ENCODE measurements around the gene TRPM3.

DNA sequence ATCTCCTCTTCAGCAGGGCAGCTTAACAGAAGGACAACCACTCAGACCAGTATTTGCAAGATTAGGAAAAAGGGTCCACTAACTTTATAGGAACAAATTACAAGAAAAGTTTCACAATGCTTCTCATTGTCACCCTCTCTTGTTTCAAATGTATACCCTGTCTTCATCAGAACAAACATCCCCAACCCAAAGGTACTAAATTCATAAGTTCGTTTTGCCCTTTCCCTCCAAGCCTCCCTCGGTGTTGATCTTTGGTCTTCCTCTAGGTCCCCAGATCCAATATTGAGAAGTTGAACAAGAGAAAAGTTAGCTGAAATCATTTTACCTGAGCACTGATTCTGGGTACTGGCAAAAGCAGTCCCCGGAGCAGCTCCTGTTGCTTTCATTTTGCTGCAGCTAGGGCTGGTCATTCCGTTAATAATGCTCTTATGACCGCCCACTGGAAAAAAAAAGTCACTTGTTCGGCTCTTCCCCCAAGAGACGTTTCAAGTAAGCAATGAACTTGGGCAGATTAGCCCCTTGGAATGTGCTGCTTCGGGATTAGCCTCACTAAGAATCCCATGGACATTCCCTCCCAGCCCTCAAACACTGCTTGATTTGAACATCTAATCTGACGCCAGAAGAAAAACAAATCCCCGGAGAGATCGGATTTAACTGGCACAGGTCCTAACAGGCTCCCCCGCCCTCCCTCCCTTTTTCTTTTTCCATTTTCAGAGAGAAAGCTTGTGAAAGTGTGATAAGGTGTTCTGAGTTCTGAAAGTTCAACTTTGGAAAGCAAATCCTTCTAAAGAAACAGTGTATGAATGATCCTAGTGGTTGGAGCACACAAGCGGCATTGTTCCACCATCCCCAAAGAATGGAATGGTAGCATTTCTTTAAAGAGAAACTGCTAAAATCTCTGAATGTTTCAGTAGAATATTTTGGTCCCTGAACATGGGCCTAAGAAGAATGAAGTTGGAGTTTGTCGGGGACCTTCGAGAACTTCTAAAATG is 252.5 kb downstream of the TRPM3 start:
- TF ChIP-seq EZH2 (IDR thresholded peaks at IDR 0.05; ENCODE audit: low read depth, low read length, severe bottlenecking) (no peak), CEBPB (IDR thresholded peaks at IDR 0.05; ENCODE audit: low read depth, low read length) (no peak), SP2 (IDR thresholded peaks at IDR 0.05; ENCODE audit: low read length) (no peak), JUN (IDR thresholded peaks at IDR 0.05; ENCODE audit: low read depth, low read length) (no peak), CTCF (IDR thresholded peaks at IDR 0.05; ENCODE audit: control extremely low read depth in 1 of 3, insufficient read depth in 1 of 3, low read depth in 1 of 3, low read length in 3 of 3) (no peak), RNF2 (IDR thresholded peaks at IDR 0.05; ENCODE audit: borderline replicate concordance, low read depth, low read length, missing control alignments, poor library complexity, severe bottlenecking) (no peak), EGR1 (IDR thresholded peaks at IDR 0.05; ENCODE audit: borderline replicate concordance, low read depth, low read length) (no peak), TAF1 (IDR thresholded peaks at IDR 0.05; ENCODE audit: low read depth, low read length) (no peak), POLR2AphosphoS5 (IDR thresholded peaks at IDR 0.05; ENCODE audit: low read depth, low read length) (no peak), SIN3A (conservative IDR thresholded peaks at IDR 0.05 in 1 of 2, IDR thresholded peaks at IDR 0.05 in 1 of 2; ENCODE audit: low read depth in 1 of 2, low read length in 2 of 2) (no peak), GTF2F1 (IDR thresholded peaks at IDR 0.05; ENCODE audit: borderline replicate concordance, low read depth, low read length) (no peak), POLR2A (IDR thresholded peaks at IDR 0.05; ENCODE audit: control extremely low read depth in 1 of 2, low read depth in 2 of 2, low read length in 2 of 2) (no peak), SP1 (IDR thresholded peaks at IDR 0.05; ENCODE audit: low read depth, low read length) (no peak)
- TF ChIP-seq, protein P1, sequence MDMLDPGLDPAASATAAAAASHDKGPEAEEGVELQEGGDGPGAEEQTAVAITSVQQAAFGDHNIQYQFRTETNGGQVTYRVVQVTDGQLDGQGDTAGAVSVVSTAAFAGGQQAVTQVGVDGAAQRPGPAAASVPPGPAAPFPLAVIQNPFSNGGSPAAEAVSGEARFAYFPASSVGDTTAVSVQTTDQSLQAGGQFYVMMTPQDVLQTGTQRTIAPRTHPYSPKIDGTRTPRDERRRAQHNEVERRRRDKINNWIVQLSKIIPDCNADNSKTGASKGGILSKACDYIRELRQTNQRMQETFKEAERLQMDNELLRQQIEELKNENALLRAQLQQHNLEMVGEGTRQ (IDR thresholded peaks at IDR 0.05; ENCODE audit: low read length): no peak

Data from H1 (cell line).